OCI-LY7 (cell line): ENCODE data around the gene SLCO4A1.

Source experiments
- CTCF ChIP-seq: fragments of 200-600 bp; sonication (generic); conservative IDR thresholded peaks from 2 replicates; pipeline ENCODE4 v1.5.1; 2014; ENCODE audit warnings: mild to moderate bottlenecking, antibody characterized with exemption, low read length, moderate library complexity, mixed read lengths
- EZH2phosphoT487 ChIP-seq: fragments of 200-600 bp; sonication (generic); IDR thresholded peaks from 2 replicates; pipeline ENCODE4 v1.6.1; 2018; ENCODE audit warnings: low read depth, borderline replicate concordance, mild to moderate bottlenecking, mixed run types, antibody characterized with exemption, low read length, moderate library complexity, mixed read lengths

GRCh38 chr20:62704341-62704948, 62.1 kb downstream of the SLCO4A1 start:
- TF ChIP-seq CTCF, result no peak
- no peak for TF ChIP-seq EZH2phosphoT487
